ENCODE results near the gene SEC24C. TPM values are rescaled to one million over a fixed set of nuclear protein-coding genes. Genes with fewer than 3 reads are reported as not detected.
"Not testable (repeated sequence)": the region's sequence is repeated elsewhere in the genome, so short reads cannot be mapped to it uniquely, and the experiment has no call there.

Gene SEC24C
- total RNA-seq, 1 donor from 2014 or later: 50.0 TPM

GRCh38 chr10:73731588-73732375 lies 12.4 kb upstream of the SEC24C start:
- no peak for DNase-seq

GRCh38 chr10:73732426-73732825 lies 11.7 kb upstream of the SEC24C start:
- no peak for DNase-seq

DNA sequence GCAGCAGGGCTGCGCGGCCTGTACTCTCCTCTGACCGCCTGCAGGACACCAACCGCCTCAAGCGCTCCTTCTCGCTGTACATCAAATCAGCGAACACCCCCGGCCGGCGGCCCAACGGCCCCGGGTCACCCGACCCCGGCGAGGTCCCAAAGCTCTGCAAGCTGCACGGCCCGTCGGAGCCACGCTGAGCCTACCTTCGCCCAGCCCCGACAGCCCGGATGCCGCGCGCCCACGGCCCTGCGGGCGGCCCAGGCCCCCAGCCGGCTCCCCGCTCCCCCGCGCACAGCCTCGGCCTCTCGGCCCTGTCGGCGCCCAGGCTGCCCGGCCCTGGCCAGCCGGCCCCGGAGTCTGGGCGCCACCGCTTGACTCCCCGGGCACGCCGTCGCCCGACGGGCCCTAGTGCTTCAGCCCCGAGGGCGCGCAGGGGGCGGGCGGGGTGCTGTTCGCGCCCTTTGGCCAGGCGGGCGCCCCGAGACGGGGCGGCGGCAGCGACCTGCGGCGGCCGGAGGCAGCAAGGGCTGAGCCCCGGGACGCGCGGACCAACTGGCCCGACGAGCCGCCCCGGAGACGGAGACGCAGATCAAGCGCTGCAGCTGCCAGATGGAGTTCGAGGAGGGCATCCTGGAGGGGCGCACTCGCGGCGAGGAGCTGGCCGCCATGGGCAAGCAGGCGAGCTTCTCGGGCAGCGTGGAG lies 11.1 kb upstream of the SEC24C start:
- no peak for DNase-seq

DNA sequence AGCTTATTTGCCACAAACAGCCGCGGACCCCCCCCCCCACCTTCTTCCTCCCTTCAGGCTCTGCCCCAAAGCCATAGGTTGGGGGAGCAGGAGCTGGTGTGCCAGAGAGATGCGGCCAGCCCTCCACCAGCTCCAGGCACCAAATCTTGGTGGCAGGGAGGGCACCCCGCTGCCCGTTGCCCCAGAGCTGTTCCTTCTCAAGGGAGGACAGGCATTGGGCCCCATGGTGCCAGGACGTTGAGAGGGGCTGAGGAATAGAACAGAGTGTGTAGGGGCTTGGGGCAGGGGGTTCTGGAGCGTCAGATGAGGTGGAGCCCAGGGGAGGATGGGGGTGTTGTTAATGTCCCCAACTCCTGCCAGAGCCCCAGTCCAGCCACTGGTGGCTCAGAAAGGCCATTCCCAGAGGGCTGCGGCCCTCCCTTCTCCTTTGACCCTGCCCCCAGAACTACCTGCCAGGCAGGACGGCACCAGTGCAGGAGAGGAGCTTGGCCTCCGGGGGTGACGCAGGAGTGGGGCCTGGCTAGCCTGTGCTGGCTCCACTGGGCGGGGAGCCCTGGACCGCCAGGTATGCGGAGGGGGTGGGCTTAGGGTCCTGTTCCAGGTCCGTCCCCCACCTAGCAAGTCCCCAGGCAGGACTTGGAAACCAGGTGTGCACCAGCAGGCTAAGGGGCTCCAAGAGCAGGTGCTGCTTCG lies 10.0 kb upstream of the SEC24C start:
- DNase-seq: no peak

DNA sequence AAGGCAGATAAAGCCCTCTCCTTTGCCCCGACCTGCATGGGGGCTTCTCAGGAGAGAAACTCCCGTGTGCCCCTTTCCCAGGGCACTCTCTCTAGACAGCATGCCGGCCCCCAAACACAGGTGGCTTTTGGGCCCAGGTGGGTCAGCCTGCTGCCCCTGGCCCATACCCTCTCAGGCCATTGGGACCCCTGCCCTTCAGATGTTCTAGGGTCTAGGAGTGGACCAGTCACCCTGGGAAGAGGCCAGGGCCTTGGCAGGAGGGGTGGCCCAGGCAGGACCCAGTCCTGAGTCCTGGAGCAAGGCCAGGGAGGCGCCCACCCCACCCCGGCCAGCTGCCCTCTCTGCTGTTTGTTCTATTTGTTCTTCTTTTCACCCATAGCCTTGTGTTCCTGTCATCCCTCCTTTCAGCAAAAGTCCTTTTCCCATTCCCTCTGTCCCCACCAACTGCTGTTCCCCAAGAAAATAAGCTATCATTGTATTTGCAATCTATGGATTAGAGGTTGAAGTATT lies 9.3 kb upstream of the SEC24C start:
- DNase-seq: no peak

DNA sequence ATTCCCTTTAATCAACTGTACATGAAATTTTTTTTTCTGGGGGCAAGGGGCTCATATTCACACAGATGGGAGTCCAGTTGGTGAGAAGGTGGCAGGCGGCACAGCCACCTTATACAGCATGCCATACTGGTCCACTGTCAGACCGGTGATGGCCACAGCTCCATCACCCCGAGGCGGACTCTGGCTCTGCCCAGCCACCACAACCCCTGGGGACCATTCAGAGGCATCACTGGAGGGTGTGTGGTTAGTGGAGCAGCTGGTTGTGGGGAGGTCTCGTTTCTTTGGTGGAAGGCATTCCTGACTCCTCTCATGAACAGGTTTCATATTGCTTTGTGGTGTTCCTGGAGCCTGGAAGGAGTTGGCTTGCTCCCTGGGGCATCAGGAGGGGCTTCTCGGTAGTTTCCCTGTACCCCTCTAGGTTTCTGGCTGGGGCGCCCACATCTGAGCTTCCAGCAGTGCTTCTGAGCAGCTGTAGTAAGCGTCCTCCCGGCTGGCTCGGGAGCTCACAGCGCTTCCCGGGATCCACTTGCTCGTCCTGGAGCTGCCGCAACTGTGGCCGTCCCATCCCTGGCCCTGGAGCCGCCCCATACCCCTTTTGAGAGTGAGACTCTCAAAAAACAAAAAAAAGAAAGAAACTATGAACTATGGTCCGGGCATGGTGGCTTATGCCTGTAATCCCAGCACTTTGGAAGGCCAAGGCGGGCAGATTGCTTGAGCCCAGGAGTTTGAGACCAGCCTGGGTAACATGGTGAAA lies 3.5 kb upstream of the SEC24C start:
- DNase-seq: not testable (repeated sequence)

DNA sequence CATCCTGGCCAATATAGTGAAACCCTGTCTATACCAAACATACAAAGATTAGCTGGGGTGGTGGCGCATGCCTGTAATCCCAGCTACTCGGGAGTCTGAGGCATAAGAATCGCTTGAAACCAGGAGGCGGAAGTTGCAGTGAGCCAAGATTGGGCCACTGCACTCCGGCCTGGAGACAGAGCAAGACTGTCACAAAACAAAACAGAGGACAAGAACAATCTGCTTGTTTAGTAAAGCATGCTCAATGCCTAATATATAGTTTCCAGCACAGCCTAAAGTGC lies 1.8 kb upstream of the SEC24C start:
- no peak for DNase-seq

DNA sequence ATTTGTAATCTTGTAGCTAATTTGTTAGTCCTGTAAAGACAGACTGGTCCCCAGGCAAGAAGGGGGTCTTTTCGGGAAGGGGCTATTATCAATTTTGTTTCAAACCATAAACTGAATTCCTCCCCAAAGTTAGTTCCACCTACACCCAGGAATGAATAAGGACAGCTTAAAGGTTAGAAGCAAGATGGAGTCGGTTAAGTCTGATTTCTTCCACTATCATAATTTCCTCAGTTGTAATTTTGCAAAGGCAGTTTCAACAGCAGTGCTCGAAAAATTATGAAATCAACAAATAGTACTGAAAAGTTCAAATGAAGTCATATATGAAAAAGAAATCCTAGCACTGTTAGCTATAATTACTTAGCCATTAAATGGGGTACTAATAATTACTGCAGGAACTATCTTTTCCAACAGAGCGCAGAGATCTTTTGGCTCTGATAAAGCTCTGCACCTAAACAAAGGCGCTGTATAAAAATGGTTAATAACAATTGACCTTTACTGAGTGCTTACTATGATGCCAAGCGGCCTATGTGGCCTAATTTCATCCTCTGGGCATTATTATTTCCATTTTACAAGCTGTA lies 756 bp upstream of the SEC24C start:
- no peak for DNase-seq

DNA sequence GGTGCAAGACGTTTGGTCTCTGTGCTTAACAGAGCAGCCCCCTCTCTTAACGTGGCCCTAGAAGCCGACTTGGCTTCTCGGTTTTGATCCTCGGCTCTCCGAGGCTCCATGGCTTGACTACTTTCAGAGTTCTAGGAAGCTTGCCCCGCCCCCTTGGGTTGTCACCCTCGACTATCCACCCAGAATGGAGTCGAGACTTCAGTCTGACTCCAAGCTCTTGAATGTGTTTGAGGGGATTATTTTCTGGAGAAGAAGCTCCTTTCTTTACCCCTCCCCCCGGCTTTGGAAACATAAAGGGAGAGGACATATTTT lies 448 bp downstream of the SEC24C start:
- DNase-seq: no peak

DNA sequence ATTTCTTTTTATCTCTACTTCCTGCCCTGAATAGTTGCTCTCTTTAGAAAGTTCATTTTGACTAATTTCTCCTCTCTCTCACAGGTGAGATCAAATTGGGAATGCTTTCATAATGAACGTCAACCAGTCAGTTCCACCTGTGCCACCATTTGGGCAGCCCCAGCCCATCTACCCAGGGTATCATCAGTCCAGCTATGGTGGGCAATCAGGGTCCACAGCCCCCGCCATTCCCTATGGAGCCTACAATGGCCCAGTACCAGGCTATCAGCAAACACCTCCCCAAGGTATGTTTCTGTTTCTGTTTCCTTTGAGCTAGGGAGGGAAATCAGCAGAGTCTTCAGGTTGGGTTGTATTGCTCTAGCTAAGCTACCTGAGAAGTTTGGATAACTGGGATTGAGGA lies 2.5 kb downstream of the SEC24C start:
- no peak for DNase-seq

GRCh38 chr10:73750819-73751218 lies 6.6 kb downstream of the SEC24C start:
- no peak for DNase-seq

- DNase-seq: no peak
Observed at GRCh38 chr10:73756183-73756582, 12.0 kb downstream of the SEC24C start.

GRCh38 chr10:73758704-73759511 lies 14.7 kb downstream of the SEC24C start:
- no peak for DNase-seq

DNA sequence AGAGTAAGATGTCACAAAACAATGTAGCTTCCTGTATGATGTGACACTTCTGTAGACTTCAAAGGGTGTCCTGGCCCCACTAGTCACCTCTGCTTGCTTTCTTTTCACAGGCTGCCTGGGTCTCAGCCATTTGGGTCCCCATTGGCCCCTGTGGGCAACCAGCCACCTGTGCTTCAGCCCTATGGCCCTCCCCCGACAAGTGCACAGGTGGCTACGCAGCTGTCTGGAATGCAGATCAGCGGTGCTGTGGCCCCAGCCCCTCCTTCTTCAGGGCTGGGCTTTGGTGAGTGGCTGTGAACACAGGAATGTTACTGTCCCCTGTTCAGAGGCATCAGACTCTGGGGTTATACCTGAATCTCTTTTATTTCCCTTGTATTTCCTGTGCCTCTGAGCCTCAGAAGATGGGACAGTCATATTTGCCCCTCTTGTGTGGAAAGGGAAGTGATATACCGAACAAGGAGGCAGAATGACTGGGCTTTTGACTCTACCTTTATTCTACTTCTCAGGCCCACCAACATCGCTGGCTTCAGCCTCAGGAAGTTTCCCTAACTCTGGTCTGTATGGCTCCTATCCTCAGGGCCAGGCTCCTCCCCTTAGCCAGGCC lies 15.4 kb downstream of the SEC24C start:
- DNase-seq: no peak

DNA sequence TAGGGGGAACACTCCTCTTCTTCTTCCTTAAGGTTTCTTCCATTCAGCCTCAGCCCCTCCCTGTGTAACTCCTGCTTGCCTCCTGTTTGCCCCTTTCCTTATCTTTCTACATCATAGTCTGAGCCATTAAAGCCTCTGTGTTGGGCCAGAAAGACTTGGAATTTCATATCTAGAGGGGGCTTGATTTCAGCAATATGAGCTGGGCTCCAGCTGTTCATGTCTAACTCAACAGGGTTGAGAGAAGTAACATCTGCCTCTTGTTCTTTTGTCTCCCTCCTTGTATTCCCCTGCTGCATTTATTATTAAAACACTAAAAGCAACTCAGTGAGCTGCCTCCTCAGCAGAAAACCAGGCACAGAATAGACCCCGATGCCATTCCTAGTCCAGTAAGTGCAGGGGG lies 17.6 kb downstream of the SEC24C start:
- peak; percentile 65 for DNase-seq

DNA sequence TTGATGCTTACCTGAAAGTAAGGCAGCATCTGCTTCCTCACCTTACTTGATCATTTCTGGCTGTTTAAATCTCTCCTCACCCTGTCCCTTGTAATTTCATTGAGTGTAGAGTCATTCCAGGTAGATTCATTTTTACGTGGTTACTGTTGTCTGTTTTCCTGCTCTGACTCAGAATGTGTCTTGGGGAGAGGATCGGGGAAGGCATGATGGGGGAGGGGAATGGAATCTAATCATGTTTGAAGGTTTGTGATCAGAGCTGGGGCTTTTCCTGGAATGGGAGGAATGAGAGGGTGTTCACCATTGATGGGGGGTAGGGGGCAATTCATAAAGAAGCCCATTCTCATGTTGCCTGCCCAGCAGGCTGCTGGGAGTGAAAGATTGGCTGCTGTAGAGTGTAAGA lies 18.7 kb downstream of the SEC24C start:
- DNase-seq: no peak

GRCh38 chr10:73763343-73763742 lies 19.2 kb downstream of the SEC24C start:
- no peak for DNase-seq

GRCh38 chr10:73765066-73765465 lies 20.9 kb downstream of the SEC24C start:
- no peak for DNase-seq

DNA sequence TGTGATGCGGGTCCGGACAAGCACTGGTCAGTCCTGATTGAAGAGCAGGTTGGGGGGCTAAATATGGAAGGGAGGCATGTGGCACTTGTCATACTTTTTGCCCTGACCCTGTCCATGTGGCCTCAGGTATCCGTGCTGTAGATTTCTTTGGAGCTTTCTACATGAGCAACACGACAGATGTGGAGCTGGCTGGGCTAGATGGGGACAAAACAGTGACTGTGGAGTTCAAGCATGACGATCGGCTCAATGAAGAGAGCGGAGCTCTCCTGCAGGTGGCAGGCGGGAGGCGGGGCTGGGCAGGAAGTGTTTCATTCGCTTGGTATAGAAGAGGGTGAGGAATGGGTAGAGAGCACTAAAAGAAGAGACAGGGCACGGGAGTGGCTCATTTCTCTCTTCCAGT lies 24.7 kb downstream of the SEC24C start:
- no peak for DNase-seq

- DNase-seq: no peak
Observed at GRCh38 chr10:73769396-73769795, 25.2 kb downstream of the SEC24C start.

DNA sequence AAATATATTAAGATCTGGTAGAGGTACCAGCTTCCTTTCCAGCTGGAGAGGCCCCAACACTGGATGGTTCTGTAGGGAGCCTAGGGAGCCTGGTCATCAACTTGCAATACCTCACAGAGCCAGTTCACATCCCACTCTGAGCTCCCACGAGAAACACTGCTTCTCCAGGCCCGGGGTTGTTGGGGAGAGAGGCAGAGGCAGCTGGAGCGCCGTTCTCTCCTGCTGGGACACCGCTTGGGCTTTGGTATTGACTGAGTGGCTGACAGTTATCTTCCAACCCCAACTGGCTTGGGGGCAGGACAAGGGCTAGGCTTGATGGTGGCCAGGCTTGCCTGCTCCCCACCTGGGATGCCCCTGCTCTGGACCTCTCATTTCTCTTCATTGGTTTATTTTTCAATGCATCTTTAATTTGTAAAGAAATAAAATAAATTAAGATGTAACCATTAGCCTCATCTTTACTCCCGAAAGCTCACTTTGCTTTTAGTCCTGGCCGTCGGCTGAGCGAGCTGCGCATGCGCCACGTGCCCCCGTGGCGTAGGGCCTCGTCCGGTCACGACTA lies 27.6 kb downstream of the SEC24C start:
- peak; percentile 95 for DNase-seq

Data from tongue (tissue), 2 donors.